ENCODE measurements around the gene TULP3. TPM values are rescaled to one million over a fixed set of nuclear protein-coding genes. Genes with fewer than 3 reads are reported as not detected.

The TULP3 gene
- total and polyA plus RNA-seq, 10 of the 15 experiments (the other 5 are each of a cell fraction or from before 2014, with no cell fraction given), result 3.1 to 10.4 (median 8.1) TPM

- Histone ChIP-seq H2AFZ (ENCODE audit: control insufficient read depth, low read depth, low read length) (peak overlapping the region; percentile 91), H3K36me3 (ENCODE audit: control insufficient read depth in 2 of 2, insufficient read depth in 2 of 2, low read length in 1 of 2) (peaks cover 0 to 5% of the 10 kb centered on the region in 2 experiments; a peak in 2 of 4 replicates), H4K20me1 (ENCODE audit: control insufficient read depth, insufficient read depth) (no peaks in the 10 kb centered on the region), H3K9ac (ENCODE audit: control insufficient read depth, insufficient read depth, low read length) (peak overlapping the region; percentile 72), H3K9me3 (replicated peaks; ENCODE audit: control insufficient read depth, insufficient read depth, low read length) (no peaks in the 10 kb centered on the region), H3K27ac (ENCODE audit: control insufficient read depth, insufficient read depth) (peak overlapping the region; percentile 50), H3K4me3 (peak overlapping the region; percentile 90), H3K79me2 (ENCODE audit: control insufficient read depth, insufficient read depth, low read length) (peaks cover 2% of the 10 kb centered on the region; the same call in 1 of the 2 replicates), H3K4me2 (ENCODE audit: control insufficient read depth, insufficient read depth) (peak overlapping the region; percentile 97), H3K27me3 (replicated peaks in 1 of 2; ENCODE audit: control insufficient read depth in 2 of 2, insufficient read depth in 2 of 2, low read length in 1 of 2) (no peaks in the 10 kb centered on the region), H3K4me1 (ENCODE audit: control insufficient read depth, insufficient read depth, low read length) (peaks cover 4% of the 10 kb centered on the region)
- CTCF ChIA-PET, result interaction anchor here (1.6 kb wide), 1 partner anchor 13 kb away, joined by 5 read pairs; no protein-coding TSS in a partner anchor
- FAIRE-seq (no peak), ATAC-seq (peak; percentile 48), DNase-seq (ENCODE audit: low read depth, low spot score) (no peak)
- POLR2A ChIA-PET, result interaction anchor here (0.6 to 2.1 kb wide), 6 partner anchors 11 to 17 kb away, joined by 3 to 9 read pairs (median 5); no protein-coding TSS in a partner anchor
- WGBS (ENCODE audit: insufficient coverage, insufficient replicate concordance, low lambda C conversion rate, missing lambda C conversion rate), result 25% methylated on average over 41 of the region's 42 CpGs
- TSS peak; percentile 17 for BruUV-seq (replicated peaks)
- intact Hi-C loops (cut with micrococcal nuclease; ENCODE audit: unreplicated experiment) (loop anchor here (5.0 kb wide), 1 partner anchor 41 kb away; no protein-coding TSS in a partner anchor), in situ Hi-C loops (cut with MboI) (no loop called here)
- SMC1A ChIA-PET (ENCODE audit: uncharacterized antibody, unreplicated experiment), result no interaction called here
- RAD21 ChIA-PET (ENCODE audit: unreplicated experiment), result no interaction called here
- TF ChIP-seq CREB1 (IDR thresholded peaks at IDR 0.05; ENCODE audit: low read depth), result no peak
- TF ChIP-seq CUX1 (IDR thresholded peaks at IDR 0.05; ENCODE audit: insufficient replicate concordance, low read depth, low read length), result no peak
- no peak for TF ChIP-seq STAT1 (conservative IDR thresholded peaks at IDR 0.05)
- no peak for TF ChIP-seq KAT2A (conservative IDR thresholded peaks at IDR 0.05; ENCODE audit: control insufficient read depth, low read depth, low read length)
- no peak for TF ChIP-seq MTA3 (IDR thresholded peaks at IDR 0.05; ENCODE audit: borderline replicate concordance, low read length)
- no peak for TF ChIP-seq KDM1A (IDR thresholded peaks at IDR 0.05; ENCODE audit: borderline replicate concordance)
- no peak for TF ChIP-seq ELK1 (IDR thresholded peaks at IDR 0.05; ENCODE audit: low read depth, low read length)
- TF ChIP-seq IKZF1 (conservative IDR thresholded peaks at IDR 0.05), result 0 out of 2 replicates have a peak, but pooled peaks have one; percentile 22
- TF ChIP-seq GATAD2B (conservative IDR thresholded peaks at IDR 0.05; ENCODE audit: low read depth), result 0 out of 2 replicates have a peak, but pooled peaks have one; percentile 18
- TF ChIP-seq NR2F1 (conservative IDR thresholded peaks at IDR 0.05), result no peak
- TF ChIP-seq IKZF2 (IDR thresholded peaks at IDR 0.05), result no peak
- TF ChIP-seq ATF7 (IDR thresholded peaks at IDR 0.05; ENCODE audit: low read depth), result no peak
Measured at GRCh38 chr12:2891240-2892053, 756 bp downstream of the TULP3 start.
